Testis (tissue), 2 donors: ENCODE results near the gene ESYT1.

Experiments used
- POLR2A ChIP-seq: fragments of 450-650 bp; IDR thresholded peaks from one replicate; pipeline ENCODE4 v1.6.1; 2017; ENCODE audit warnings: antibody characterized with exemption, mild to moderate bottlenecking, moderate library complexity
- TF ChIP-seq, protein P1 (sequence below), 3 experiments: fragments of 450-650 bp in 2 of 3; fragments of 200-600 bp in 1 of 3; sonication (generic) in 1 of 3; IDR thresholded peaks; one replicate each; pipeline ENCODE4 v1.5.1; 2016 to 2019; ENCODE audit warnings: antibody characterized with exemption in 3 of 3, mild to moderate bottlenecking in 2 of 3, moderate library complexity in 1 of 3

DNA sequence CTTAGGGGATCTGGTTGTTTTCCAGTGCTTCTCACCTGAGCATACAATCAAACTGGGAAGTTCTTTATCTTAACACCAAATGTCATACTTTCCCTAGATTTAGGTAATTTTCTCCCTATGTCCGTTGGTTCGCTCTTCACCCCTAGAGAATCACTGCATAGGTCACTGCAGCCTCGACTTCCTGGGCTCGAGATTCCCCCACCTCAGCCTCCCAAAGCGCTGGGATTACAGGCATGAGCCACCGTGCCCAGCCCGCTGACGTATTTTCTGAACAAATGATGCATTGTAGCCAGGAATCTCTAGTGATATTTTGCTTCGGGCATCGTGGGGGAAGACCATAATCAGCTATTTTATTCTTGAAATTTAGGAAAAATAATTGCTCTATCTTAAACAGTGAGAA, 12.7 kb upstream of the ESYT1 start:
- TF ChIP-seq, protein P1, sequence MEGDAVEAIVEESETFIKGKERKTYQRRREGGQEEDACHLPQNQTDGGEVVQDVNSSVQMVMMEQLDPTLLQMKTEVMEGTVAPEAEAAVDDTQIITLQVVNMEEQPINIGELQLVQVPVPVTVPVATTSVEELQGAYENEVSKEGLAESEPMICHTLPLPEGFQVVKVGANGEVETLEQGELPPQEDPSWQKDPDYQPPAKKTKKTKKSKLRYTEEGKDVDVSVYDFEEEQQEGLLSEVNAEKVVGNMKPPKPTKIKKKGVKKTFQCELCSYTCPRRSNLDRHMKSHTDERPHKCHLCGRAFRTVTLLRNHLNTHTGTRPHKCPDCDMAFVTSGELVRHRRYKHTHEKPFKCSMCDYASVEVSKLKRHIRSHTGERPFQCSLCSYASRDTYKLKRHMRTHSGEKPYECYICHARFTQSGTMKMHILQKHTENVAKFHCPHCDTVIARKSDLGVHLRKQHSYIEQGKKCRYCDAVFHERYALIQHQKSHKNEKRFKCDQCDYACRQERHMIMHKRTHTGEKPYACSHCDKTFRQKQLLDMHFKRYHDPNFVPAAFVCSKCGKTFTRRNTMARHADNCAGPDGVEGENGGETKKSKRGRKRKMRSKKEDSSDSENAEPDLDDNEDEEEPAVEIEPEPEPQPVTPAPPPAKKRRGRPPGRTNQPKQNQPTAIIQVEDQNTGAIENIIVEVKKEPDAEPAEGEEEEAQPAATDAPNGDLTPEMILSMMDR (IDR thresholded peaks at IDR 0.05), result no peak
- TF ChIP-seq POLR2A, result no peak
